Mesenchymal stem cell (in vitro differentiated cells and primary cell): Measurements from ENCODE around the gene OSBPL1A.

ENCODE experiments used
- DNase-seq: peaks from one replicate; pipeline ENCODE4 v3.0.0-alpha.2; 2013
- H2AFZ ChIP-seq: one replicate; pipeline ENCODE4 v1.6.1; 2013; ENCODE audit warnings: low read depth, mild to moderate bottlenecking, control low read depth, inconsistent platforms, low read length, moderate library complexity
- H2AK5ac ChIP-seq: 2 replicates; pipeline ENCODE4 v1.6.1; 2013; ENCODE audit warnings: low read length, moderate library complexity, mild to moderate bottlenecking, inconsistent platforms; ENCODE audit not compliant: severe bottlenecking
- H2BK120ac ChIP-seq: one replicate; pipeline ENCODE4 v1.6.1; 2013; ENCODE audit warnings: low read depth, mild to moderate bottlenecking, inconsistent platforms, low read length, moderate library complexity
- H2BK12ac ChIP-seq, 2 experiments: one replicate each; pipeline ENCODE4 v1.6.1; 2013; ENCODE audit warnings: inconsistent platforms in 2 of 2, low read length in 2 of 2, mild to moderate bottlenecking in 2 of 2, moderate library complexity in 2 of 2, control low read depth in 1 of 2
- H2BK15ac ChIP-seq: one replicate; pipeline ENCODE4 v1.6.1; 2013; ENCODE audit warnings: mild to moderate bottlenecking, low read depth, inconsistent platforms; ENCODE audit not compliant: poor library complexity, severe bottlenecking
- H2BK5ac ChIP-seq: 2 replicates; pipeline ENCODE4 v1.6.1; 2013; ENCODE audit warnings: low read depth, mild to moderate bottlenecking, low read length, control low read depth, inconsistent platforms; ENCODE audit not compliant: poor library complexity, severe bottlenecking
- H3K14ac ChIP-seq, 2 experiments: one replicate each; pipeline ENCODE4 v1.6.1; 2013; ENCODE audit warnings: inconsistent platforms in 2 of 2, low read length in 2 of 2, control low read depth in 1 of 2, mild to moderate bottlenecking in 1 of 2, moderate library complexity in 1 of 2
- H3K18ac ChIP-seq, 2 experiments: one replicate each; pipeline ENCODE4 v1.6.1; 2013; ENCODE audit warnings: inconsistent platforms in 2 of 2, low read length in 2 of 2, control low read depth in 1 of 2, low read depth in 1 of 2, mild to moderate bottlenecking in 1 of 2
- H3K23ac ChIP-seq, 2 experiments: one replicate each; pipeline ENCODE4 v1.6.1; 2013; ENCODE audit warnings: inconsistent platforms in 2 of 2, low read length in 2 of 2, mild to moderate bottlenecking in 2 of 2, moderate library complexity in 2 of 2, control low read depth in 1 of 2
- H3K27ac ChIP-seq: 2 replicates; pipeline ENCODE4 v1.5.1; 2013; ENCODE audit warnings: mild to moderate bottlenecking, moderate library complexity, low read length, control low read depth, inconsistent platforms; ENCODE audit not compliant: poor library complexity, severe bottlenecking
- H3K27me3 ChIP-seq, 2 experiments: 2 replicates each; pipeline versions ENCODE4 v1.6.1 to v1.7.0; 2013; ENCODE audit warnings: low read length in 2 of 2, mild to moderate bottlenecking in 2 of 2, moderate library complexity in 2 of 2, control low read depth in 1 of 2, inconsistent platforms in 1 of 2; ENCODE audit not compliant: control insufficient read depth in 1 of 2, insufficient read depth in 1 of 2
- H3K36me3 ChIP-seq, 2 experiments: 2 replicates each; pipeline versions ENCODE4 v1.6.1 to v1.7.0; 2013; ENCODE audit warnings: low read length in 2 of 2, control low read depth in 1 of 2, inconsistent platforms in 1 of 2, low read depth in 1 of 2, mild to moderate bottlenecking in 1 of 2; ENCODE audit not compliant: insufficient read depth in 2 of 2, control insufficient read depth in 1 of 2
- H3K4ac ChIP-seq, 2 experiments: one replicate each; pipeline ENCODE4 v1.6.1; 2013; ENCODE audit warnings: inconsistent platforms in 2 of 2, low read length in 2 of 2, mild to moderate bottlenecking in 2 of 2, moderate library complexity in 2 of 2, control low read depth in 1 of 2, low read depth in 1 of 2
- H3K4me1 ChIP-seq: 2 replicates; pipeline ENCODE4 v1.6.1; 2013; ENCODE audit warnings: low read depth, low read length, control low read depth; ENCODE audit not compliant: control insufficient read depth, insufficient read depth
- H3K4me2 ChIP-seq: 2 replicates; pipeline ENCODE4 v1.6.1; 2013; ENCODE audit warnings: low read length, mild to moderate bottlenecking, inconsistent platforms; ENCODE audit not compliant: poor library complexity, severe bottlenecking
- H3K4me3 ChIP-seq, 2 experiments: 2 replicates each; pipeline versions ENCODE4 v1.5.1 to v1.7.0; 2013; ENCODE audit warnings: low read length in 2 of 2, mild to moderate bottlenecking in 2 of 2, control low read depth in 1 of 2, low read depth in 1 of 2; ENCODE audit not compliant: insufficient read depth in 1 of 2
- H3K79me1 ChIP-seq: replicated peaks from 2 replicates; pipeline ENCODE4 v1.6.1; 2013; ENCODE audit warnings: mild to moderate bottlenecking, control low read depth, low read length, inconsistent platforms; ENCODE audit not compliant: poor library complexity, severe bottlenecking
- H3K9ac ChIP-seq: 2 replicates; pipeline ENCODE4 v1.7.0; 2013; ENCODE audit warnings: mild to moderate bottlenecking, low read length, moderate library complexity
- H3K9me3 ChIP-seq: 2 replicates; pipeline ENCODE4 v1.7.0; 2013; ENCODE audit warnings: mild to moderate bottlenecking, low read length; ENCODE audit not compliant: control insufficient read depth
- H4K8ac ChIP-seq: one replicate; pipeline ENCODE4 v1.6.1; 2013; ENCODE audit warnings: inconsistent platforms, mild to moderate bottlenecking, low read length, moderate library complexity
- H4K91ac ChIP-seq: one replicate; pipeline ENCODE4 v1.6.1; 2013; ENCODE audit warnings: mild to moderate bottlenecking, low read length, inconsistent platforms
- WGBS: methylation state at CpG from one replicate; pipeline ENCODE4 v1.1.7; 2013; ENCODE audit warnings: mixed read lengths; 5-methylcytosine and 5-hydroxymethylcytosine counted together

Gene OSBPL1A

GRCh38 chr18:24176727-24177416 lies 220.8 kb downstream of the OSBPL1A start:
- H3K18ac ChIP-seq: no peak overlapping the region
- peaks cover 0 to 53% of the 10 kb centered on the region in 2 experiments for H3K36me3 ChIP-seq
- H3K27me3 ChIP-seq: no peaks in the 10 kb centered on the region
- no peak overlapping the region for H2BK120ac ChIP-seq
- H4K8ac ChIP-seq: peak overlapping the region; percentile 30
- peak; percentile 51 for DNase-seq
- H3K4me1 ChIP-seq: no peaks in the 10 kb centered on the region
- no peak overlapping the region for H2BK15ac ChIP-seq
- 89% methylated on average over 3 of the region's 7 CpGs for WGBS
- no peak overlapping the region for H3K27ac ChIP-seq
- H3K23ac ChIP-seq: no peak overlapping the region
- H3K9ac ChIP-seq: no peak overlapping the region
- no peak overlapping the region for H2BK12ac ChIP-seq
- no peak overlapping the region for H3K4ac ChIP-seq
- H2AK5ac ChIP-seq: no peak overlapping the region
- H4K91ac ChIP-seq: no peak overlapping the region
- H2AFZ ChIP-seq: no peak overlapping the region
- H3K4me2 ChIP-seq: no peak overlapping the region
- H3K14ac ChIP-seq: no peak overlapping the region
- H2BK5ac ChIP-seq: no peak overlapping the region
- no peak overlapping the region for H3K4me3 ChIP-seq
- no peaks in the 10 kb centered on the region for H3K79me1 ChIP-seq
- no peaks in the 10 kb centered on the region for H3K9me3 ChIP-seq

- Histone ChIP-seq H3K79me1 (no peaks in the 10 kb centered on the region), H3K4me3 (no peak overlapping the region), H4K91ac (no peak overlapping the region), H2BK120ac (no peak overlapping the region), H3K9me3 (no peaks in the 10 kb centered on the region), H3K27ac (no peak overlapping the region), H2BK15ac (no peak overlapping the region), H3K27me3 (no peaks in the 10 kb centered on the region), H3K4ac (no peak overlapping the region), H2BK12ac (no peak overlapping the region), H3K4me1 (no peaks in the 10 kb centered on the region), H3K36me3 (peaks cover 0 to 49% of the 10 kb centered on the region in 2 experiments), H2AK5ac (no peak overlapping the region), H3K9ac (no peak overlapping the region), H3K14ac (no peak overlapping the region), H4K8ac (no peak overlapping the region), H2BK5ac (no peak overlapping the region), H3K23ac (no peak overlapping the region), H3K18ac (no peak overlapping the region), H3K4me2 (no peak overlapping the region), H2AFZ (no peak overlapping the region)
- WGBS: 97% methylated on average over 2 of the region's 3 CpGs
- no peak for DNase-seq
Observed at GRCh38 chr18:24173997-24174396, 223.6 kb downstream of the OSBPL1A start.

- Histone ChIP-seq H3K9me3 (no peaks in the 10 kb centered on the region), H4K91ac (no peak overlapping the region), H2BK5ac (no peak overlapping the region), H2AK5ac (no peak overlapping the region), H3K9ac (no peak overlapping the region), H3K23ac (no peak overlapping the region), H2BK15ac (no peak overlapping the region), H3K4me3 (no peak overlapping the region), H3K4me2 (no peak overlapping the region), H3K27me3 (no peaks in the 10 kb centered on the region), H2BK120ac (no peak overlapping the region), H3K79me1 (no peaks in the 10 kb centered on the region), H3K4me1 (peaks cover 2% of the 10 kb centered on the region), H3K36me3 (peaks cover 7 to 66% of the 10 kb centered on the region in 2 experiments), H3K14ac (no peak overlapping the region), H3K4ac (no peak overlapping the region), H2BK12ac (no peak overlapping the region), H3K27ac (no peak overlapping the region), H4K8ac (no peak overlapping the region), H2AFZ (no peak overlapping the region), H3K18ac (no peak overlapping the region)
- DNase-seq: no peak
- WGBS: 89% methylated on average over 8 of the region's 8 CpGs
Observed at GRCh38 chr18:24170360-24170759, 227.3 kb downstream of the OSBPL1A start.

- no peak overlapping the region for H2AFZ ChIP-seq
- no peak overlapping the region for H3K4ac ChIP-seq
- WGBS: 92% methylated on average over 4 of the region's 7 CpGs
- no peak for DNase-seq
- H3K4me2 ChIP-seq: no peak overlapping the region
- no peak overlapping the region for H2AK5ac ChIP-seq
- H3K27me3 ChIP-seq: no peaks in the 10 kb centered on the region
- H3K4me3 ChIP-seq: no peak overlapping the region
- no peaks in the 10 kb centered on the region for H3K79me1 ChIP-seq
- no peak overlapping the region for H3K9ac ChIP-seq
- no peak overlapping the region for H2BK5ac ChIP-seq
- no peak overlapping the region for H3K23ac ChIP-seq
- H3K9me3 ChIP-seq: no peaks in the 10 kb centered on the region
- H2BK15ac ChIP-seq: no peak overlapping the region
- H3K4me1 ChIP-seq: peaks cover 2% of the 10 kb centered on the region
- H4K8ac ChIP-seq: no peak overlapping the region
- no peak overlapping the region for H3K27ac ChIP-seq
- no peak overlapping the region for H2BK120ac ChIP-seq
- no peak overlapping the region for H3K18ac ChIP-seq
- H2BK12ac ChIP-seq: no peak overlapping the region
- H4K91ac ChIP-seq: no peak overlapping the region
- H3K14ac ChIP-seq: no peak overlapping the region
- peaks cover 10 to 72% of the 10 kb centered on the region in 2 experiments for H3K36me3 ChIP-seq
Observed at GRCh38 chr18:24168496-24168895, 229.1 kb downstream of the OSBPL1A start.
